H1 (cell line): ENCODE measurements around the gene NTN1. TPM values are rescaled to one million over a fixed set of nuclear protein-coding genes. Genes with fewer than 3 reads are reported as not detected.

Experiments used
- polyA plus RNA-seq, 7 experiments: library from polyadenylated mRNA; depleted of rRNA in 3 of 7; stranded (reverse) in 5 of 7; unstranded in 2 of 7; fragments of >200 nt in 5 of 7; fragments of 200-250 nt in 2 of 7; gene quantifications; 1 replicate in 5 of 7; 2 replicates in 1 of 7; 4 replicates in 1 of 7; pipeline versions ENCODE4 v1.2.1 to v1.2.3, GENCODE V29; 2011 to 2013; ENCODE audit warnings: missing spikeins in 2 of 7, mixed read lengths in 2 of 7
- small RNA-seq: library from polyadenylated mRNA; stranded (forward); fragments of <200 nt; extraction: miRNeasy Mini kit (QIAGEN cat#:217004); gene quantifications from one replicate; pipeline ENCODE3, GENCODE V24; 2013; ENCODE audit not compliant: insufficient read depth
- total RNA-seq: library from RNA; stranded (reverse); fragmentation: NEBNext Ultra II Directional; extraction: Animal tissue kit (Norgen Biotek cat#: 25700); gene quantifications from 2 replicates; pipeline ENCODE4 v1.2.1, GENCODE V29; 2021

Gene NTN1
- total and polyA plus RNA-seq, 2 of the 8 experiments (the other 6 are each of a cell fraction or from before 2014, with no cell fraction given): 2.0 to 2.3 TPM

Small RNA genes lying within 50 kb of the gene (small RNA-seq; reads per million reads assigned to genes)
- not detected for gene AC005695.3

Other genes with a start within 250 kb of the NTN1 start
- 2.6 and 2.8 TPM in 2 replicates for gene MFSD6L, start 222.1 kb upstream of the NTN1 start, total RNA-seq
- gene MFSD6L, start 222.1 kb upstream of the NTN1 start, polyA plus RNA-seq (2011; rRNA removed): 2.7 and 3.5 TPM in 2 replicates
- gene PIK3R6, start 153.8 kb upstream of the NTN1 start, total RNA-seq: 0.23 and 0.24 TPM in 2 replicates
- gene PIK3R6, start 153.8 kb upstream of the NTN1 start, polyA plus RNA-seq (2011; rRNA removed): 0.72 and 1.2 TPM in 2 replicates
- 4.3 and 4.5 TPM in 2 replicates for gene PIK3R5, start 55.8 kb upstream of the NTN1 start, total RNA-seq
- 2.7 and 4.2 TPM in 2 replicates for gene PIK3R5, start 55.8 kb upstream of the NTN1 start, polyA plus RNA-seq (2011; rRNA removed)